Activated CD4-positive, alpha-beta memory T cell treated with anti-CD3 and anti-CD28 coated beads, Interleukin-2, amount 10 ng/mL, durations not matched to agents 7 days and 5 days (primary cell): Measurements from ENCODE around the gene PREX1. TPM values are rescaled to one million over a fixed set of nuclear protein-coding genes. Genes with fewer than 3 reads are reported as not detected.
"Not testable (repeated sequence)": the region's sequence is repeated elsewhere in the genome, so short reads cannot be mapped to it uniquely, and the experiment has no call there.

ENCODE experiments used
- CTCF ChIA-PET: fragments of 350-600 bp; sonication (Branson Sonifier 250); formaldehyde crosslinking; loops from one replicate; lab custom pipeline; 2021; ENCODE audit warnings: antibody characterized with exemption, inconsistent platforms; lab: Charles Lee
- POLR2A ChIA-PET: fragments of 350-600 bp; sonication (Branson Sonifier 250); formaldehyde crosslinking; loops from one replicate; lab custom pipeline; 2021; ENCODE audit warnings: antibody characterized with exemption; lab: Charles Lee
- DNase-seq: peaks from one replicate; pipeline ENCODE4 v3.0.0-alpha.2; 2020
- H3K27ac Mint-ChIP-seq: one replicate; pipeline ENCODE4 v1.8.0; 2021; ENCODE audit warnings: mild to moderate bottlenecking, mixed read lengths
- H3K27me3 Mint-ChIP-seq: one replicate; pipeline ENCODE4 v1.8.0; 2021; ENCODE audit warnings: mixed read lengths
- H3K36me3 Mint-ChIP-seq: one replicate; pipeline ENCODE4 v1.8.0; 2021; ENCODE audit warnings: low read depth, mixed read lengths
- H3K4me1 Mint-ChIP-seq: one replicate; pipeline ENCODE4 v1.8.0; 2021; ENCODE audit warnings: mixed read lengths
- H3K4me3 Mint-ChIP-seq: one replicate; pipeline ENCODE4 v1.8.0; 2021; ENCODE audit warnings: mild to moderate bottlenecking, mixed read lengths
- H3K9me3 Mint-ChIP-seq: one replicate; pipeline ENCODE4 v1.8.0; 2021; ENCODE audit warnings: mixed read lengths
- total RNA-seq, 2 experiments: library from RNA; stranded (reverse); gene quantifications; one replicate each; pipeline ENCODE4 v1.2.3, GENCODE V29; 2021

The PREX1 gene
- total RNA-seq, 2 experiments from 2014 or later, result 158 to 160 TPM

GRCh38 chr20:48782901-48783308 is 44.9 kb downstream of the PREX1 start:
- no peaks in the 10 kb centered on the region for H3K27me3 Mint-ChIP-seq
- CTCF ChIA-PET, result no interaction called here
- peaks cover 23% of the 10 kb centered on the region for H3K4me1 Mint-ChIP-seq
- H3K36me3 Mint-ChIP-seq, result peaks cover 48% of the 10 kb centered on the region
- DNase-seq, result no peak
- H3K4me3 Mint-ChIP-seq, result no peak overlapping the region
- H3K27ac Mint-ChIP-seq, result no peak overlapping the region
- peaks cover 5% of the 10 kb centered on the region for H3K9me3 Mint-ChIP-seq
- POLR2A ChIA-PET, result interaction anchor here (1.1 kb wide), 1 partner anchor 9 kb away, joined by 3 read pairs; no protein-coding TSS in a partner anchor

DNA sequence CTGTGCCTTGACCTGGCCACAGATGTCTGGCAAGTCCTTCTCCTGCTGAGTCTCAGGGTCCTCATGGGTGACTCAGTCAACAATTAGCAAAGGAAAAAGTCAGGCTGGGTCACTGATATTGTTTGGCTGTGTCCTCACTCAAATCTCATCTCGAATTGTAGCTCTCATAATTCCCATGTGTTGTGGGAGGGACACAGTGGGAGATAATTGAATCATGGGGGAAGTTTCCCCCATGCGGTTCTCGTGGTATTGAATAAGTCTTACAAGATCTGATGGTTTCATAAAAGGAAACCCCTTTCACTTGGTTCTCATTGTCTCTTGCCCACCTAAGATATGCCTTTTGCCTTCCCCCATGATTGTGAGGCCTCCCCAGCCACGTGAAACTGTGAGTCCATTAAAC is 45.7 kb downstream of the PREX1 start:
- ChIA-PET POLR2A (interaction anchor here (1.4 kb wide), 1 partner anchor 17 kb away, joined by 5 read pairs; no protein-coding TSS in a partner anchor), CTCF (no interaction called here)
- no peak for DNase-seq
- H3K36me3 Mint-ChIP-seq, result peaks cover 48% of the 10 kb centered on the region
- no peaks in the 10 kb centered on the region for H3K27me3 Mint-ChIP-seq
- H3K4me1 Mint-ChIP-seq, result peaks cover 20% of the 10 kb centered on the region
- no peak overlapping the region for H3K27ac Mint-ChIP-seq
- no peak overlapping the region for H3K4me3 Mint-ChIP-seq
- H3K9me3 Mint-ChIP-seq, result peaks cover 5% of the 10 kb centered on the region

DNA sequence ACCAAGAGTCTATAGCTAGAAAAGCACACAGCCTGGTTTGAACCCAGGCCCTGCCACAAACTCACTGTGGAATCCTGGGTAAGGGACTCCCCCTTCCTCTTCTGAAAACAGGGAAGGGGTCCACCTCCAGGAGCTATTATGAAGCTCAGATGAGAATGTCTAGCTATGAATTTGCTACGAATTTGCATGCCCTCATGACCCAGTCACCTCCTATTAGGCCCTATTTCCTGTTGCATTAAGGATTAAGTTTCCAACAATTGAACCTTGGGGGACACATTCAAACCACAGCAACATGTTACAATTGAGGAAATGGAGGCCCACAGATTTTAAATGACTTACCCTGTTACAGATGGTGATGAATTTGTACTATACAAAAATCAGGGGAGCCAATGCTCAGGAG is 46.2 kb downstream of the PREX1 start:
- ChIA-PET CTCF (no interaction called here), POLR2A (interaction anchor here (0.8 to 1.4 kb wide), 2 partner anchors 12 to 18 kb away, joined by 3 to 5 read pairs; no protein-coding TSS in a partner anchor)
- Mint-ChIP-seq H3K27me3 (no peaks in the 10 kb centered on the region), H3K9me3 (peaks cover 8% of the 10 kb centered on the region), H3K4me1 (peaks cover 21% of the 10 kb centered on the region), H3K27ac (no peak overlapping the region), H3K36me3 (peaks cover 52% of the 10 kb centered on the region), H3K4me3 (no peak overlapping the region)
- DNase-seq, result no peak

DNA sequence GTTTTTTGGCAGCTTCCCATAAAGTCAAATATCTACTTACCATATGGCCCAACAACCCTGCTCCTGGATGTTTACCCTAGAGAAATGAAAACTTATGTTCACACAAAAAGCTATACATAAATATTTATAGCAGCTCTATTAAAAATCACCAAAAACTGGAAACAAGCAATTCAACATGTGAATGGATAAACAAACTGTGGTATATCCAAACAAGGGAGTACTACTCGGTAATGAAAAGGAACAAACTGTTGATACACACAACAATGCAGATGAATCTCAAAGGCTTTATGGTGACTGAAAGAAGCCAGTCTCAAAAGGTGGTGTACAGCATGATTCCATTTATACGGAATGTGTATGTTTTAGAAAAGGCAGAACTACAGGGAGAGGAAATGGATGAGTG is 48.4 kb downstream of the PREX1 start:
- Mint-ChIP-seq H3K27me3 (no peaks in the 10 kb centered on the region), H3K9me3 (peaks cover 13% of the 10 kb centered on the region), H3K36me3 (peaks cover 60% of the 10 kb centered on the region), H3K27ac (peak overlapping the region; percentile 3), H3K4me3 (no peak overlapping the region), H3K4me1 (peaks cover 35% of the 10 kb centered on the region)
- CTCF ChIA-PET, result interaction anchor here (0.6 kb wide), 1 partner anchor 122 kb away, joined by 3 read pairs; no protein-coding TSS in a partner anchor
- no peak for DNase-seq
- POLR2A ChIA-PET, result no interaction called here

DNA sequence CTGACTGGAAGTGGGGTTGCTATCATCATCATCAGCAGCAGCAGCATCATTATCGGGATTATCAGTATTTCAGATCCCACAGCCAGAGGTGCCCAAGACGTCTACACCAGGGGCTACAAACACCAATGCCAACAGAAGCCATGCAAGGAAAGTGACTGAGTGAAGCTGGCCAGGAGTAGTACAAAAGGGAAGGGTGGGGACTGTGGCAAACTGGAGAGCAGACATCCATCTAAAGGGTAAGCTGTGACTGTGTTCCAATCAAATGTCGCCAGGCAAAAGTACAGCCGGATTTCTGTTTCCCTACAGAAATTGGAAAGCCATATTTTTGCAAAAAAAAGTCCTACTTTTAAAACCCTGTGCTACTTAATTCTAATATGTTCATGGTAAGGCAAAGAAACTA is 50.0 kb downstream of the PREX1 start:
- Mint-ChIP-seq H3K9me3 (peaks cover 13% of the 10 kb centered on the region), H3K27me3 (no peaks in the 10 kb centered on the region), H3K36me3 (peaks cover 73% of the 10 kb centered on the region), H3K4me3 (no peak overlapping the region), H3K27ac (no peak overlapping the region), H3K4me1 (peaks cover 51% of the 10 kb centered on the region)
- DNase-seq, result no peak
- CTCF ChIA-PET, result interaction anchor here (0.6 kb wide), 1 partner anchor 165 kb away, joined by 3 read pairs; no protein-coding TSS in a partner anchor
- POLR2A ChIA-PET, result interaction anchor here (0.9 kb wide), 1 partner anchor 23 kb away, joined by 3 read pairs; no protein-coding TSS in a partner anchor

- Mint-ChIP-seq H3K27ac (no peak overlapping the region), H3K9me3 (peaks cover 13% of the 10 kb centered on the region), H3K36me3 (peaks cover 79% of the 10 kb centered on the region), H3K4me1 (peaks cover 58% of the 10 kb centered on the region), H3K27me3 (no peaks in the 10 kb centered on the region), H3K4me3 (no peak overlapping the region)
- POLR2A ChIA-PET, result interaction anchor here (0.9 kb wide), 1 partner anchor 23 kb away, joined by 3 read pairs; no protein-coding TSS in a partner anchor
- CTCF ChIA-PET, result no interaction called here
- DNase-seq, result no peak
Measured at GRCh38 chr20:48777005-48777404, 50.8 kb downstream of the PREX1 start.

- POLR2A ChIA-PET, result interaction anchor here (1.4 kb wide), 1 partner anchor 41 kb away, joined by 3 read pairs; no protein-coding TSS in a partner anchor
- H3K9me3 Mint-ChIP-seq, result peaks cover 13% of the 10 kb centered on the region
- H3K4me1 Mint-ChIP-seq, result peaks cover 62% of the 10 kb centered on the region
- H3K4me3 Mint-ChIP-seq, result no peak overlapping the region
- peaks cover 76% of the 10 kb centered on the region for H3K36me3 Mint-ChIP-seq
- H3K27ac Mint-ChIP-seq, result no peak overlapping the region
- no peak for DNase-seq
- H3K27me3 Mint-ChIP-seq, result no peaks in the 10 kb centered on the region
- CTCF ChIA-PET, result interaction anchor here (0.6 kb wide), 1 partner anchor 9 kb away, joined by 4 read pairs; no protein-coding TSS in a partner anchor
Measured at GRCh38 chr20:48776306-48776705, 51.5 kb downstream of the PREX1 start.

DNA sequence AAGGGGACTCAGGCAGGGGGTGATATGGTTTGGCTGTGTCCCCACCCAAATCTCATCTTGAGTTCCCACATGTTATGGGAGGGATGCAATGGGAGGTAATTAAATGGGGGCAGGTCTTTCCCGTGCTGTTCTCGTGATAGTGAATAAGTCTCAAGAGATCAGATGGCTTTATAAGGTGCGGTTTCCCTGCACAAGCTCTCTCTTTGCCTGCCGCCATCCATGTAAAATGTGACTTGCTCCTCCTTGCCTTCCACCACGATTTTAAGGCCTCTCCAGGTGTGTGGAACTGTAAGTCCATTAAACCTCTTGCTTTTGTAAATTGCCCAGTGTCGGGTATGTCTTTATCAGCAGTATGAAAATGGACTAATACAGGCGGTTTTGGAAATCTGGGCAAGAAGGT is 52.3 kb downstream of the PREX1 start:
- H3K36me3 Mint-ChIP-seq, result peaks cover 74% of the 10 kb centered on the region
- DNase-seq, H3K4me3 Mint-ChIP-seq, H3K27me3 Mint-ChIP-seq, H3K27ac Mint-ChIP-seq, CTCF ChIA-PET: not testable (repeated sequence)
- POLR2A ChIA-PET, result interaction anchor here (1.4 kb wide), 1 partner anchor 42 kb away, joined by 3 read pairs; no protein-coding TSS in a partner anchor
- H3K9me3 Mint-ChIP-seq, result peaks cover 13% of the 10 kb centered on the region
- peaks cover 66% of the 10 kb centered on the region for H3K4me1 Mint-ChIP-seq

- CTCF ChIA-PET, result no interaction called here
- DNase-seq, result no peak
- no peaks in the 10 kb centered on the region for H3K27me3 Mint-ChIP-seq
- peaks cover 72% of the 10 kb centered on the region for H3K4me1 Mint-ChIP-seq
- POLR2A ChIA-PET, result no interaction called here
- peaks cover 12% of the 10 kb centered on the region for H3K9me3 Mint-ChIP-seq
- no peak overlapping the region for H3K27ac Mint-ChIP-seq
- H3K36me3 Mint-ChIP-seq, result peaks cover 69% of the 10 kb centered on the region
- H3K4me3 Mint-ChIP-seq, result no peak overlapping the region
Measured at GRCh38 chr20:48774696-48775095, 53.1 kb downstream of the PREX1 start.

DNA sequence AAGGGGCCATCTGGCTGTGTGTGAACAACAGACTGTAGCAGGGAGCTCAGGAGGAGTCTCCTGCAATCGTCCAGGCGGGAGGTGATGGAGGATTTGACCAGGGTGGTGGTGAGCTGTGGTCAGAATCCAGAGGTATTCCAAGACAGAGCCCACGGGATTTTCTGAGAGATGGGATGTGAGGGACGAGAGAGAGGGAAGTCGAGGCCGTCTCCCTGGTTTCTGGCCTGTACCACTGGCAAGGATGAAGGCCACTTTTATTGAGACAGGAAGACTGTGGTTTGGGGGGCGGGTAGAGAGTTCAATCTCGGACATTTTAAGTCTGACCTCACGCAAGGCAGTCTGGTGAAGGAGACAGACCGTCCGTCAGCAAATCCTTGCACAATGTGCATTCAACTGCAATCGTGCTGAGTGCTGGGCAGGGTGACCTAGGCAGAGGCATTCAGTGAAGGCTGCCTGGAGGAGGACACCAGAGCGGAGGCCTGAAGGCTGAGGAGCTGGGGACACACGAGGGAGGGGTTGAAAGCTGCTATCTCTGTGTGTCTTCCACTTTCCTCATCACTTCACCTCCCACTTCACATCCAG is 53.9 kb downstream of the PREX1 start:
- CTCF ChIA-PET, result no interaction called here
- Mint-ChIP-seq H3K4me3 (no peak overlapping the region), H3K36me3 (peaks cover 66% of the 10 kb centered on the region), H3K27ac (peak overlapping the region; percentile 31), H3K4me1 (peaks cover 75% of the 10 kb centered on the region), H3K9me3 (peaks cover 8% of the 10 kb centered on the region), H3K27me3 (no peaks in the 10 kb centered on the region)
- no peak for DNase-seq
- POLR2A ChIA-PET, result no interaction called here

- H3K4me1 Mint-ChIP-seq, result peaks cover 84% of the 10 kb centered on the region
- no peak for DNase-seq
- no peak overlapping the region for H3K4me3 Mint-ChIP-seq
- ChIA-PET POLR2A (interaction anchor here (0.9 to 1.8 kb wide), 5 partner anchors 11 to 56 kb away, joined by 3 to 5 read pairs (median 3); partner anchors contain the start of gene PREX1), CTCF (no interaction called here)
- peaks cover 8% of the 10 kb centered on the region for H3K9me3 Mint-ChIP-seq
- H3K27me3 Mint-ChIP-seq, result no peaks in the 10 kb centered on the region
- H3K36me3 Mint-ChIP-seq, result peaks cover 64% of the 10 kb centered on the region
- H3K27ac Mint-ChIP-seq, result no peak overlapping the region
Measured at GRCh38 chr20:48772183-48772976, 55.4 kb downstream of the PREX1 start.

GRCh38 chr20:48771542-48771941 is 56.3 kb downstream of the PREX1 start:
- ChIA-PET POLR2A (interaction anchor here (1.2 to 1.8 kb wide), 3 partner anchors 10 to 57 kb away, joined by 3 to 5 read pairs (median 3); partner anchors contain the start of gene PREX1), CTCF (no interaction called here)
- H3K9me3 Mint-ChIP-seq, result peaks cover 4% of the 10 kb centered on the region
- H3K4me1 Mint-ChIP-seq, result peaks cover 88% of the 10 kb centered on the region
- H3K4me3 Mint-ChIP-seq, result no peak overlapping the region
- DNase-seq, result no peak
- no peaks in the 10 kb centered on the region for H3K27me3 Mint-ChIP-seq
- peaks cover 57% of the 10 kb centered on the region for H3K36me3 Mint-ChIP-seq
- H3K27ac Mint-ChIP-seq, result peak overlapping the region; percentile 19
